Chondrocyte (in vitro differentiated cells): ENCODE data around the gene JUNB. TPM values are rescaled to one million over a fixed set of nuclear protein-coding genes. Genes with fewer than 3 reads are reported as not detected.

ENCODE experiments used
- DNase-seq: peaks from one replicate; pipeline ENCODE4 v3.0.0; 2021; ENCODE audit warnings: mixed read lengths, low spot score
- H3K27ac Mint-ChIP-seq: one replicate; pipeline ENCODE4 v1.8.0; 2021; ENCODE audit warnings: mild to moderate bottlenecking, moderate library complexity, mixed read lengths; ENCODE audit not compliant: unreplicated experiment
- H3K27me3 Mint-ChIP-seq: 2 replicates; pipeline ENCODE4 v1.8.0; 2021; ENCODE audit warnings: low read depth, mixed read lengths
- H3K36me3 Mint-ChIP-seq: 2 replicates; pipeline ENCODE4 v1.8.0; 2021; ENCODE audit warnings: low read depth, mixed read lengths
- H3K4me1 Mint-ChIP-seq: 2 replicates; pipeline ENCODE4 v1.8.0; 2021; ENCODE audit warnings: low read depth, mild to moderate bottlenecking, mixed read lengths
- H3K4me3 Mint-ChIP-seq: one replicate; pipeline ENCODE4 v1.8.0; 2021; ENCODE audit warnings: mild to moderate bottlenecking, moderate library complexity, mixed read lengths; ENCODE audit not compliant: unreplicated experiment
- H3K9me3 Mint-ChIP-seq: 2 replicates; pipeline ENCODE4 v1.8.0; 2021; ENCODE audit warnings: low read depth, mixed read lengths
- total RNA-seq: library from RNA; stranded (reverse); gene quantifications from 3 replicates; pipeline ENCODE4 v1.2.1, GENCODE V29; 2021
- TF ChIP-seq, protein P1 (sequence below): fragments of 200-600 bp; sonication (generic); IDR thresholded peaks from 2 replicates; pipeline ENCODE4 v1.5.0; 2021; ENCODE audit warnings: antibody characterized with exemption, mild to moderate bottlenecking, moderate library complexity

JUNB gene
- total RNA-seq, 1 donor from 2014 or later, result 122 TPM

DNA sequence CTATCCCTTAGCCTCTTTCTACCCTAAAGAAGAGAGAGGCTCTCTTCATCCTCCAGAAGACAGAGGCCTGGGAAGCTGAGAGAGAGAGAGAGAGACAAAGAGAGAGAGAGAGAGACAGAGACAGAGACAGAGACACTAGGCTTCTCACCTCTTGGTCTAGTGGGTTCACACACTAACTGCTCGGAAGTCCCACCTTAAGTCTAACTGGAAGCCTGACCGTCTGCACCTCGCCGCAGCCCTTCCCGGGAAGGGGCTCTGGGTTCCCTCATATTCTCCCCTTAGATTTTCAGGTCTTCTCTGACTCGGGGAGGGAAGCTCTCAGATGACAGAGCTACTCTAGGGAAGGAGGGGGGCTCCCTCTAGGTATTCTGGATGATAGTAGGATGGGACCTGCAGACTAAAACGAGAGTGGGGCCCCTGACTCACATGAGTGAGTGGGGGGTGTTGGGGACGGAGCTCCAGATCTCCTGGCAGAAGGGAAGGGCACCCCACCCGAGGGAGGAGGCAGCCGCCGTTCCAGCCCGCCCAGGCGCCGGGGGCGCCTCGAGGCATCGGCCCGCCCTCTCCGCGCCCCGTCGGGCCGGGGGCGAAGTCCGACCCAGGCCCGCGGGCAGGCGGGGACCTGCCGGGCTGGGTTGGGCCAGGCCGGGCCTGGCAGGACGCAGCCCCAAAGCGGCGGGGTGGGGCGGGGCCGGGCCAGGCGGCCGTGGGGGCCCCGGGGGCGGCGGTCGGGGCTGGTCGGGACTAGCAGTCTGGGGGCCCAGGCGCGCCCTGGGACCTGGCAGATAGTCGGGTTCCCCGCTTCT, 2.0 kb upstream of the JUNB start:
- H3K9me3 Mint-ChIP-seq, result no peaks in the 10 kb centered on the region
- TF ChIP-seq, protein P1, sequence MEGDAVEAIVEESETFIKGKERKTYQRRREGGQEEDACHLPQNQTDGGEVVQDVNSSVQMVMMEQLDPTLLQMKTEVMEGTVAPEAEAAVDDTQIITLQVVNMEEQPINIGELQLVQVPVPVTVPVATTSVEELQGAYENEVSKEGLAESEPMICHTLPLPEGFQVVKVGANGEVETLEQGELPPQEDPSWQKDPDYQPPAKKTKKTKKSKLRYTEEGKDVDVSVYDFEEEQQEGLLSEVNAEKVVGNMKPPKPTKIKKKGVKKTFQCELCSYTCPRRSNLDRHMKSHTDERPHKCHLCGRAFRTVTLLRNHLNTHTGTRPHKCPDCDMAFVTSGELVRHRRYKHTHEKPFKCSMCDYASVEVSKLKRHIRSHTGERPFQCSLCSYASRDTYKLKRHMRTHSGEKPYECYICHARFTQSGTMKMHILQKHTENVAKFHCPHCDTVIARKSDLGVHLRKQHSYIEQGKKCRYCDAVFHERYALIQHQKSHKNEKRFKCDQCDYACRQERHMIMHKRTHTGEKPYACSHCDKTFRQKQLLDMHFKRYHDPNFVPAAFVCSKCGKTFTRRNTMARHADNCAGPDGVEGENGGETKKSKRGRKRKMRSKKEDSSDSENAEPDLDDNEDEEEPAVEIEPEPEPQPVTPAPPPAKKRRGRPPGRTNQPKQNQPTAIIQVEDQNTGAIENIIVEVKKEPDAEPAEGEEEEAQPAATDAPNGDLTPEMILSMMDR, result no peak
- peaks cover 41% of the 10 kb centered on the region for H3K4me1 Mint-ChIP-seq
- peak overlapping the region; percentile 99 for H3K27ac Mint-ChIP-seq
- H3K4me3 Mint-ChIP-seq, result peak overlapping the region; percentile 97
- no peak for DNase-seq
- no peaks in the 10 kb centered on the region for H3K27me3 Mint-ChIP-seq
- H3K36me3 Mint-ChIP-seq, result peaks cover 2% of the 10 kb centered on the region

DNA sequence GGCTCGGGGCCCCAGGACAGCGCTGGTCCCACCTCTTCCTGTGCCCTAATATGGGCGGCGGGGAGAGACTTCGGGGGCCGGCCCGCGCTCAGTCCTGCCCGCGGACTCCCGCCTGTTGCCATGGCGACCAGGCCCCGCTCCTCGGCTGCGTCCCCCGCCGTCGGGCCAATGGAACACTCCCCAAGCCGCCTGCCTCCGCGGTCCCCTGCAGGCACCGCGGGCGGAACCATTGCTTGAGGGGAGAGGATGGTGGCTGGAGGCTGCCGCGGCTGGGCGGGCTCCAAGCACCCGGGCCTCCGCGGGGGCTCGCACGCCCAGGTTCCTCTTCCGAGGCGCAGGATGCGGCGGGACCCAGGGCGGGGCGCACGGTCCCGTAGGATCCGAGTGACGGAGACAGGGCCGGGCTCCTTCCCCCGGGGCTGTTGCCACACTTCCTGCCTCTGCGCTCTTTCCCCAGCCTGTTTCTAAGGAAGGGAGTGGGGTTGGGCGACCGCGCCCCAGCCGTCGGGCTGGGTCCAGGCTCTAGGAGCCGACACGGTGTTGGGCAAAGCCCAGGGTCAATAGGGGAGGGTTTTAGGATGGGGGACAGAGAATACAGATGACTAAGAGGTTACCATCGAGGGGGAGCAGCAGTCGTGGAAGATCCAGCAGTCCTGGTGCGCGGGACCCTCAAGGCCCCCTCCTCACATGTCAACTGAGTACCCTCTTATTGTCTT, 1.2 kb upstream of the JUNB start:
- Mint-ChIP-seq H3K27me3 (no peaks in the 10 kb centered on the region), H3K9me3 (no peaks in the 10 kb centered on the region), H3K36me3 (peaks cover 2% of the 10 kb centered on the region), H3K4me3 (peak overlapping the region; percentile 97), H3K27ac (peak overlapping the region; percentile 92), H3K4me1 (peaks cover 48% of the 10 kb centered on the region)
- peak; percentile 99 for DNase-seq
- TF ChIP-seq, protein P1, result no peak

DNA sequence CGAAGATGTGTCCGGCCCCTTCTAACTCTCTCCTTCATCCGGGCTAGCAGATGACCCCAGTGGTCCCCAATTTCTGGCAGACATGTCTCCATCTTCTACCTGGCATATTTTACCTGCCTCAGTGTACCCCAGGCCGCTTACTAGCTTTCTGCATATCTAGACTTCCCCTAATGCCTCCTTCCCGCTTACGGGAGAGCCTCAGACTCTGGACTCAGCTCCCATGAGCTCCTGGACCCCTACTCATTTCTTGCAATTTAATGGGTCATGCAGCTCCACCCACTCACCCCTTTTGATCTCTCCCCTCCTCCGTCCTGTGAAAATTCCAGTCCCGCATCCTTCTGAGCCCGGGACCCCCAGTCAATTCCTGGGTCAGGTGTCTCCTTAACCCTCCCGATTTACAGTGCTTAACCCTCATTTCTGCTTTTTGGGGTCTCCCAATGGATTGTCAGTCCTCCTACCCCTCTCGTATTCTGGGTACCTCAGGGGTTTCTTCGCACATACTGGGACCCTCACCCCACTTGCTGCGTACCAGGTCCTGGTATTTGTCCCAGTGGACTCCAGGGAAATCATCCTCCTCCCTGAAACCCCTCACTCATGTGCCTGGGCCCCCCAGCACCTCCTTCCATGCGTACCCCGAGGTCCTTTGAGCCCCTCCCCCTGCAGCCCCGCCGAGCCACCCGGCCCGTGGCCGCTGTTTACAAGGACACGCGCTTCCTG, 500 bp upstream of the JUNB start:
- Mint-ChIP-seq H3K4me3 (peak overlapping the region; percentile 97), H3K27me3 (no peaks in the 10 kb centered on the region), H3K4me1 (peaks cover 51% of the 10 kb centered on the region), H3K9me3 (no peaks in the 10 kb centered on the region), H3K27ac (peak overlapping the region; percentile 92), H3K36me3 (peaks cover 2% of the 10 kb centered on the region)
- TF ChIP-seq, protein P1, result no peak
- DNase-seq, result no peak

DNA sequence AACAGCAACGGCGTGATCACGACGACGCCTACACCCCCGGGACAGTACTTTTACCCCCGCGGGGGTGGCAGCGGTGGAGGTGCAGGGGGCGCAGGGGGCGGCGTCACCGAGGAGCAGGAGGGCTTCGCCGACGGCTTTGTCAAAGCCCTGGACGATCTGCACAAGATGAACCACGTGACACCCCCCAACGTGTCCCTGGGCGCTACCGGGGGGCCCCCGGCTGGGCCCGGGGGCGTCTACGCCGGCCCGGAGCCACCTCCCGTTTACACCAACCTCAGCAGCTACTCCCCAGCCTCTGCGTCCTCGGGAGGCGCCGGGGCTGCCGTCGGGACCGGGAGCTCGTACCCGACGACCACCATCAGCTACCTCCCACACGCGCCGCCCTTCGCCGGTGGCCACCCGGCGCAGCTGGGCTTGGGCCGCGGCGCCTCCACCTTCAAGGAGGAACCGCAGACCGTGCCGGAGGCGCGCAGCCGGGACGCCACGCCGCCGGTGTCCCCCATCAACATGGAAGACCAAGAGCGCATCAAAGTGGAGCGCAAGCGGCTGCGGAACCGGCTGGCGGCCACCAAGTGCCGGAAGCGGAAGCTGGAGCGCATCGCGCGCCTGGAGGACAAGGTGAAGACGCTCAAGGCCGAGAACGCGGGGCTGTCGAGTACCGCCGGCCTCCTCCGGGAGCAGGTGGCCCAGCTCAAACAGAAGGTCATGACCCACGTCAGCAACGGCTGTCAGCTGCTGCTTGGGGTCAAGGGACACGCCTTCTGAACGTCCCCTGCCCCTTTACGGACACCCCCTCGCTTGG, 966 bp downstream of the JUNB start:
- Mint-ChIP-seq H3K27me3 (no peaks in the 10 kb centered on the region), H3K4me1 (peaks cover 55% of the 10 kb centered on the region), H3K36me3 (peaks cover 2% of the 10 kb centered on the region), H3K9me3 (no peaks in the 10 kb centered on the region), H3K4me3 (peak overlapping the region; percentile 97), H3K27ac (peak overlapping the region; percentile 99)
- TF ChIP-seq, protein P1, result peak; percentile 6
- no peak for DNase-seq
